Measurements from ENCODE around the gene SLC35B2.

DNA sequence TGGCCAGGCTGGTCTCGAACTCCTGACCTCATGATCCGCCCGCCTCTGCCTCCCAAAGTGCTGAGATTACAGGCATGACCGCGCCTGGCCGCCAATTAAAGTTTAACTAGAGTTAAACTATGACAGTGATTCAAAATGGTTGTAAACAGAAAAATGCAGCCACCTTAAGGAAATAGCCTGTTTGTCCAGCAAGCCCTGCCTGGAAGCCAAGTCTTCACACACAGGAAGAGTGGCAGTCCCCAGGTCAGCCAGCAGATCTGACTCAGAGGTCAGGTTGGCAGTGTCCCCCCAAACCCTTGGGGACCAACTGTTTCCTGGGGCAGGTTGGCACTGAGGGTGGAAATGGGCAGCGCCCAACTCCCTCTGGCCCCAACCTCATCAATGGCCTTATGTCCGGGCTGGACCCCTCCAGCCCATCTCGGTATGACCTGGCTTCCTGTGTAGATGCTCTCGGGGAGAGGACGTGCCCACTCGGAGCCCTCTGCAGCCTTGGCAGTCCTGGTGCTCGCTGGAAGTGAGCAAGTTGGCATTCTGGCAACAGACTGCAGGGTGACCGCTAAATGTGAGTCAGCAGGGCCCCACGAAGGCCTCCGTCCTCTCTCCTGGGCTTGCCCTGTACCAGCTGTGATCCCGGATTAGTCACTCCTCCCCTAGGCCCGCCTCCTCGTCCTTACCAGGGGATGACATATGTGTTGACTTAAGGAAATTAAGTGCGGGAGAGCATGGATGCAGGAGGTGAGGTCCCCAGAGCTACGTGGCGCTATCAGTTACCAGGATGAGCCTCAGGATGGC lies 20.1 kb downstream of the SLC35B2 start:
- TF ChIP-seq, protein P1, sequence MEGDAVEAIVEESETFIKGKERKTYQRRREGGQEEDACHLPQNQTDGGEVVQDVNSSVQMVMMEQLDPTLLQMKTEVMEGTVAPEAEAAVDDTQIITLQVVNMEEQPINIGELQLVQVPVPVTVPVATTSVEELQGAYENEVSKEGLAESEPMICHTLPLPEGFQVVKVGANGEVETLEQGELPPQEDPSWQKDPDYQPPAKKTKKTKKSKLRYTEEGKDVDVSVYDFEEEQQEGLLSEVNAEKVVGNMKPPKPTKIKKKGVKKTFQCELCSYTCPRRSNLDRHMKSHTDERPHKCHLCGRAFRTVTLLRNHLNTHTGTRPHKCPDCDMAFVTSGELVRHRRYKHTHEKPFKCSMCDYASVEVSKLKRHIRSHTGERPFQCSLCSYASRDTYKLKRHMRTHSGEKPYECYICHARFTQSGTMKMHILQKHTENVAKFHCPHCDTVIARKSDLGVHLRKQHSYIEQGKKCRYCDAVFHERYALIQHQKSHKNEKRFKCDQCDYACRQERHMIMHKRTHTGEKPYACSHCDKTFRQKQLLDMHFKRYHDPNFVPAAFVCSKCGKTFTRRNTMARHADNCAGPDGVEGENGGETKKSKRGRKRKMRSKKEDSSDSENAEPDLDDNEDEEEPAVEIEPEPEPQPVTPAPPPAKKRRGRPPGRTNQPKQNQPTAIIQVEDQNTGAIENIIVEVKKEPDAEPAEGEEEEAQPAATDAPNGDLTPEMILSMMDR (IDR thresholded peaks at IDR 0.05): no peak
- TF ChIP-seq EP300 (IDR thresholded peaks at IDR 0.05): no peak

All from ovary (tissue), 3 donors.